Stimulated activated CD8-positive, alpha-beta memory T cell treated with anti-CD3 and anti-CD28 coated beads, Interleukin-2, amount 100 ng/mL, for 1 hour (primary cell): ENCODE measurements around the gene EID1.
"Not testable (repeated sequence)": the region's sequence is repeated elsewhere in the genome, so short reads cannot be mapped to it uniquely, and the experiment has no call there.

Source experiments
- DNase-seq, 2 donors: peaks; one replicate each; pipeline ENCODE4 v3.0.0-alpha.2; 2020; ENCODE audit warnings: low read depth in 2 of 2

The EID1 gene

GRCh38 chr15:48910554-48910953 is 32.6 kb downstream of the EID1 start:
- not testable (repeated sequence) for DNase-seq

GRCh38 chr15:48913141-48913540 is 35.2 kb downstream of the EID1 start:
- no peak for DNase-seq

GRCh38 chr15:48914717-48915116 is 36.8 kb downstream of the EID1 start:
- no peak for DNase-seq

GRCh38 chr15:48915861-48916260 is 37.9 kb downstream of the EID1 start:
- DNase-seq, result no peak

GRCh38 chr15:48916721-48917120 is 38.8 kb downstream of the EID1 start:
- no peak for DNase-seq

GRCh38 chr15:48922046-48922445 is 44.1 kb downstream of the EID1 start:
- no peak for DNase-seq

GRCh38 chr15:48924528-48925393 is 46.8 kb downstream of the EID1 start:
- DNase-seq, result no peak

- no peak for DNase-seq
These were observed 47.8 kb downstream of the EID1 start for GRCh38 chr15:48925714-48926223.

GRCh38 chr15:48928877-48929538 is 51.1 kb downstream of the EID1 start:
- no peak for DNase-seq

GRCh38 chr15:48929661-48930060 is 51.7 kb downstream of the EID1 start:
- no peak for DNase-seq
